ENCODE data around the gene PACS2. TPM values are rescaled to one million over a fixed set of nuclear protein-coding genes. Genes with fewer than 3 reads are reported as not detected.
"Not testable (repeated sequence)": the region's sequence is repeated elsewhere in the genome, so short reads cannot be mapped to it uniquely, and the experiment has no call there.

Gene PACS2
- polyA plus RNA-seq, 4 donors: 46.8 to 102 (median 80.9) TPM

- DNase-seq (ENCODE audit: low read depth in 4 of 4, low spot score in 2 of 4): no peak
Observed at GRCh38 chr14:105313381-105314286, 914 bp upstream of the PACS2 start.

GRCh38 chr14:105315211-105315721 is 718 bp downstream of the PACS2 start:
- DNase-seq (ENCODE audit: low read depth in 4 of 4, low spot score in 2 of 4): no peak

- no peak for DNase-seq (ENCODE audit: low read depth in 4 of 4, low spot score in 2 of 4)
Observed at GRCh38 chr14:105315941-105316576, 1.5 kb downstream of the PACS2 start.

- DNase-seq (ENCODE audit: low read depth in 4 of 4, low spot score in 2 of 4): no peak
Observed at GRCh38 chr14:105316577-105316941, 2.0 kb downstream of the PACS2 start.

- DNase-seq (ENCODE audit: low read depth in 4 of 4, low spot score in 2 of 4): no peak
Observed at GRCh38 chr14:105316968-105317510, 2.5 kb downstream of the PACS2 start.

GRCh38 chr14:105317546-105317945 is 3.0 kb downstream of the PACS2 start:
- no peak for DNase-seq (ENCODE audit: low read depth in 4 of 4, low spot score in 2 of 4)

- no peak for DNase-seq (ENCODE audit: low read depth in 4 of 4, low spot score in 2 of 4)
Observed at GRCh38 chr14:105322791-105323556, 8.4 kb downstream of the PACS2 start.

GRCh38 chr14:105323663-105324062 is 9.1 kb downstream of the PACS2 start:
- no peak for DNase-seq (ENCODE audit: low read depth in 4 of 4, low spot score in 2 of 4)

- DNase-seq (ENCODE audit: low read depth in 4 of 4, low spot score in 2 of 4): no peak
Observed at GRCh38 chr14:105324080-105324778, 9.7 kb downstream of the PACS2 start.

GRCh38 chr14:105324871-105325270 is 10.3 kb downstream of the PACS2 start:
- no peak for DNase-seq (ENCODE audit: low read depth in 4 of 4, low spot score in 2 of 4)

GRCh38 chr14:105325303-105325702 is 10.8 kb downstream of the PACS2 start:
- no peak for DNase-seq (ENCODE audit: low read depth in 4 of 4, low spot score in 2 of 4)

GRCh38 chr14:105325716-105326567 is 11.4 kb downstream of the PACS2 start:
- DNase-seq (ENCODE audit: low read depth in 4 of 4, low spot score in 2 of 4): no peak

GRCh38 chr14:105326568-105326867 is 12.0 kb downstream of the PACS2 start:
- no peak for DNase-seq (ENCODE audit: low read depth in 4 of 4, low spot score in 2 of 4)

- no peak for DNase-seq (ENCODE audit: low read depth in 4 of 4, low spot score in 2 of 4)
Observed at GRCh38 chr14:105326891-105327694, 12.5 kb downstream of the PACS2 start.

- not testable (repeated sequence) for DNase-seq (ENCODE audit: low read depth in 4 of 4, low spot score in 2 of 4)
Observed at GRCh38 chr14:105327695-105328045, 13.1 kb downstream of the PACS2 start.

- no peak for DNase-seq (ENCODE audit: low read depth in 4 of 4, low spot score in 2 of 4)
Observed at GRCh38 chr14:105328070-105328677, 13.6 kb downstream of the PACS2 start.

GRCh38 chr14:105328678-105329390 is 14.3 kb downstream of the PACS2 start:
- DNase-seq (ENCODE audit: low read depth in 4 of 4, low spot score in 2 of 4): no peak

Data from left renal cortex interstitium (tissue), 4 donors.